IMR-90 (cell line): ENCODE results near the gene TEX11. TPM values are rescaled to one million over a fixed set of nuclear protein-coding genes. Genes with fewer than 3 reads are reported as not detected.

ENCODE experiments used
- ATAC-seq: fragments of 200-7000 bp; cut with Tn5 transposase; 2 replicates; pipeline ENCODE4 v1.9.1; 2020; ENCODE audit warnings: low read depth, mild to moderate bottlenecking, moderate library complexity
- BruUV-seq: library from RNA; stranded (reverse); fragments of 400-500 nt; replicated peaks from 2 replicates; lab custom pipeline; 2021; lab: Mats Ljungman, UMichigan
- CTCF ChIA-PET: fragments of 300-600 bp; formaldehyde crosslinking; extraction: SDS; loops from one replicate; lab custom pipeline; 2021; ENCODE audit warnings: antibody characterized with exemption; lab: Yijun Ruan, JAX
- POLR2A ChIA-PET: fragments of 300-600 bp; sonication (Branson Sonifier 250); formaldehyde crosslinking; loops from one replicate; lab custom pipeline; 2022; ENCODE audit warnings: antibody characterized with exemption; ENCODE audit not compliant: unreplicated experiment; lab: Charles Lee
- DNase-seq: peaks from one replicate; pipeline ENCODE4 v3.0.0; 2013
- H2AFZ ChIP-seq: replicated peaks from 2 replicates; pipeline ENCODE3; 2013; ENCODE audit warnings: low read length, mild to moderate bottlenecking; ENCODE audit not compliant: poor library complexity
- H2AK5ac ChIP-seq: 2 replicates; pipeline ENCODE4 v1.6.1; 2013; ENCODE audit warnings: low read depth, low read length, inconsistent platforms
- H2AK9ac ChIP-seq: replicated peaks from 2 replicates; pipeline ENCODE3; 2013; ENCODE audit warnings: mild to moderate bottlenecking, low read depth, low read length, moderate library complexity; ENCODE audit not compliant: poor library complexity
- H2BK120ac ChIP-seq: 2 replicates; pipeline ENCODE4 v1.6.1; 2013; ENCODE audit warnings: low read depth, low read length, inconsistent platforms
- H2BK15ac ChIP-seq: 3 replicates; pipeline ENCODE4 v1.6.1; 2013; ENCODE audit warnings: low read depth, low read length, inconsistent platforms
- H2BK20ac ChIP-seq: 2 replicates; pipeline ENCODE4 v1.6.1; 2013; ENCODE audit warnings: low read depth, mild to moderate bottlenecking, inconsistent platforms, low read length, moderate library complexity
- H2BK5ac ChIP-seq: 2 replicates; pipeline ENCODE4 v1.6.1; 2013; ENCODE audit warnings: mild to moderate bottlenecking, low read depth, low read length, inconsistent platforms; ENCODE audit not compliant: poor library complexity, severe bottlenecking
- H3K14ac ChIP-seq: replicated peaks from 2 replicates; pipeline ENCODE4 v1.6.1; 2013; ENCODE audit warnings: low read depth, low read length, inconsistent platforms
- H3K18ac ChIP-seq: 2 replicates; pipeline ENCODE4 v1.6.1; 2013; ENCODE audit warnings: low read depth, low read length, control low read depth
- H3K23ac ChIP-seq: 2 replicates; pipeline ENCODE4 v1.6.1; 2013; ENCODE audit warnings: low read depth, low read length, inconsistent platforms
- H3K27ac ChIP-seq: 2 replicates; pipeline ENCODE4 v1.5.1; 2013; ENCODE audit warnings: mild to moderate bottlenecking, control low read depth, low read length; ENCODE audit not compliant: insufficient read depth
- H3K27me3 ChIP-seq: 2 replicates; pipeline ENCODE4 v1.6.1; 2013; ENCODE audit warnings: low read length; ENCODE audit not compliant: control insufficient read depth, insufficient read depth
- H3K36me3 ChIP-seq: 2 replicates; pipeline ENCODE4 v1.6.1; 2013; ENCODE audit warnings: low read length, mixed read lengths; ENCODE audit not compliant: control insufficient read depth, insufficient read depth
- H3K4ac ChIP-seq: 2 replicates; pipeline ENCODE4 v1.6.1; 2013; ENCODE audit warnings: low read depth, low read length, inconsistent platforms
- H3K4me1 ChIP-seq: 2 replicates; pipeline ENCODE4 v1.6.1; 2013; ENCODE audit warnings: low read length, mixed read lengths; ENCODE audit not compliant: control insufficient read depth, insufficient read depth
- H3K4me2 ChIP-seq: 2 replicates; pipeline ENCODE4 v1.6.1; 2013; ENCODE audit warnings: low read depth, mild to moderate bottlenecking, control low read depth, low read length, moderate library complexity
- H3K4me3 ChIP-seq: 2 replicates; pipeline ENCODE4 v1.5.1; 2013; ENCODE audit warnings: low read depth, mild to moderate bottlenecking, control low read depth, low read length, moderate library complexity; ENCODE audit not compliant: insufficient read depth
- H3K56ac ChIP-seq: 2 replicates; pipeline ENCODE4 v1.6.1; 2013; ENCODE audit warnings: low read length, inconsistent platforms; ENCODE audit not compliant: insufficient read depth; ENCODE audit errors: extremely low read depth
- H3K79me1 ChIP-seq, 2 experiments: 2 replicates each; pipeline ENCODE4 v1.6.1; 2013; ENCODE audit warnings: low read length in 2 of 2, inconsistent platforms in 1 of 2, low read depth in 1 of 2
- H3K9ac ChIP-seq: 2 replicates; pipeline ENCODE4 v1.6.1; 2013; ENCODE audit warnings: low read depth, low read length, control low read depth
- H3K9me1 ChIP-seq: 2 replicates; pipeline ENCODE4 v1.6.1; 2013; ENCODE audit warnings: low read length, inconsistent platforms; ENCODE audit not compliant: insufficient read depth
- H3K9me3 ChIP-seq: 2 replicates; pipeline ENCODE4 v1.6.1; 2013; ENCODE audit warnings: low read length; ENCODE audit not compliant: control insufficient read depth, insufficient read depth
- H4K20me1 ChIP-seq: 2 replicates; pipeline ENCODE4 v1.6.1; 2013; ENCODE audit warnings: low read length, inconsistent platforms; ENCODE audit not compliant: insufficient read depth
- H4K5ac ChIP-seq: 2 replicates; pipeline ENCODE4 v1.6.1; 2013; ENCODE audit warnings: mild to moderate bottlenecking, low read depth, low read length, control low read depth
- H4K8ac ChIP-seq, 2 experiments: 2 replicates each; pipeline ENCODE4 v1.6.1; 2013; ENCODE audit warnings: low read depth in 2 of 2, low read length in 2 of 2, control low read depth in 1 of 2, inconsistent platforms in 1 of 2
- H4K91ac ChIP-seq: 2 replicates; pipeline ENCODE4 v1.6.1; 2013; ENCODE audit warnings: low read depth, low read length, inconsistent platforms; ENCODE audit not compliant: insufficient read depth
- BHLHE40 ChIP-seq: fragments of 150-350 bp; IDR thresholded peaks from 2 replicates; pipeline ENCODE4 v1.6.1; 2016; ENCODE audit warnings: mild to moderate bottlenecking, low read depth, low read length
- CEBPB ChIP-seq: IDR thresholded peaks from 2 replicates; pipeline ENCODE4 v1.6.1; 2012; ENCODE audit warnings: low read depth, low read length, improper control_type of control experiment
- CHD1 ChIP-seq: IDR thresholded peaks from 2 replicates; pipeline ENCODE4 v1.6.1; 2012; ENCODE audit warnings: low read depth, low read length, improper control_type of control experiment
- FOS ChIP-seq: fragments of 150-350 bp; IDR thresholded peaks from 2 replicates; pipeline ENCODE4 v1.6.1; 2016; ENCODE audit warnings: low read depth, low read length
- MAFK ChIP-seq: IDR thresholded peaks from 2 replicates; pipeline ENCODE4 v1.6.1; 2012; ENCODE audit warnings: low read depth, low read length, improper control_type of control experiment
- MAZ ChIP-seq: IDR thresholded peaks from 2 replicates; pipeline ENCODE4 v1.6.1; 2012; ENCODE audit warnings: low read depth, mild to moderate bottlenecking, low read length, improper control_type of control experiment, moderate library complexity, borderline replicate concordance
- MXI1 ChIP-seq: IDR thresholded peaks from 2 replicates; pipeline ENCODE4 v1.6.1; 2012; ENCODE audit warnings: low read depth, mild to moderate bottlenecking, low read length, moderate library complexity, borderline replicate concordance
- NFE2L2 ChIP-seq: fragments of 150-350 bp; IDR thresholded peaks from 2 replicates; pipeline ENCODE4 v1.6.1; 2016; ENCODE audit warnings: low read depth, mild to moderate bottlenecking, low read length
- POLR2A ChIP-seq: IDR thresholded peaks from 2 replicates; pipeline ENCODE4 v1.6.1; 2012; ENCODE audit warnings: mild to moderate bottlenecking, low read depth, low read length
- RAD21 ChIP-seq: IDR thresholded peaks from 2 replicates; pipeline ENCODE4 v1.6.1; 2012; ENCODE audit warnings: low read length, improper control_type of control experiment
- RCOR1 ChIP-seq: IDR thresholded peaks from 2 replicates; pipeline ENCODE4 v1.6.1; 2012; ENCODE audit warnings: mild to moderate bottlenecking, low read length, improper control_type of control experiment; ENCODE audit not compliant: insufficient replicate concordance
- RFX5 ChIP-seq: IDR thresholded peaks from 2 replicates; pipeline ENCODE4 v1.8.0; 2012; ENCODE audit warnings: low read depth, mild to moderate bottlenecking, low read length, moderate library complexity
- SMC3 ChIP-seq: fragments of 150-350 bp; IDR thresholded peaks from 2 replicates; pipeline ENCODE4 v1.6.1; 2016; ENCODE audit warnings: low read depth, mild to moderate bottlenecking, antibody characterized with exemption, low read length, moderate library complexity
- WGBS, 2 experiments: methylation state at CpG; one replicate each; pipeline versions ENCODE4 v1.1.5 to v1.1.7; 2013; ENCODE audit warnings: missing lambda C conversion rate in 2 of 2; ENCODE audit not compliant: insufficient read length in 1 of 2; ENCODE audit errors: extremely low coverage in 2 of 2; 5-methylcytosine and 5-hydroxymethylcytosine counted together
- dilution Hi-C: fragments of 300-500 bp; cut with HindIII; formaldehyde crosslinking; loops from one replicate; pipeline ENCODE4 v1.14.3; 2018; ENCODE audit warnings: low sequenced_read_pairs; ENCODE audit not compliant: unreplicated experiment
- in situ Hi-C: fragments of 300-500 bp; cut with MboI; formaldehyde crosslinking; loops from 3 replicates; pipeline ENCODE4 v1.14.3; 2019; ENCODE audit warnings: low sequenced_read_pairs, inconsistent platforms, mixed read lengths
- intact Hi-C: fragments of 100-400 bp; cut with micrococcal nuclease; formaldehyde crosslinking; loops from 2 replicates; pipeline ENCODE4 v1.10.0; 2022
- polyA plus RNA-seq, 3 experiments: library from polyadenylated mRNA; depleted of rRNA; stranded (reverse); fragments of >200 nt; gene quantifications; 2 replicates each; pipeline ENCODE4 v1.2.3, GENCODE V29; 2012; ENCODE audit warnings: low replicate concordance in 1 of 3
- total RNA-seq: library from RNA; depleted of rRNA; stranded (reverse); fragments of >200 nt; gene quantifications from 2 replicates; pipeline ENCODE4 v1.2.3, GENCODE V29; 2012
- TF ChIP-seq, protein P1 (sequence below): conservative IDR thresholded peaks from 2 replicates; pipeline ENCODE4 v1.5.1; 2012; ENCODE audit warnings: mild to moderate bottlenecking, low read depth, low read length, improper control_type of control experiment

TEX11 gene
- total and polyA plus RNA-seq, 2 of the 4 experiments (the other 2 are of a cell fraction) = not detected

DNA sequence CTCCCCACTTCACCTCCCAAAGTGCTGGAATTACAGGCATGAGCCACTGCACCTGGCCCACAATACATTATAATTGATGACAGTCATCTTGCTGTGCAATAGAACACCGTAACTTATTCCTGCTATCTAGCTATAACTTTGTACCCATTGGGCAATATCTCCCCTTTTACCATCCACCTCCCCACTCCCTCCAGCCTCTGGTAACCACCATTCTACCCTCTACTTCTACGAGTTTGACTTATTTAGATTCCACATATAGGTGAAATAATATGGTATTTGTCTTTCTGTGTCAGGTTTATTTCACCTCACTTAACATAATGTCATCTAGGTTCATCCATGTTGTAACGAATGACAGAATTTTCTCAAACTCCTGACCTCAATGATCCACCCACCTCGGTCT is 8.2 kb upstream of the TEX11 start:
- Histone ChIP-seq H3K4me1 (no peaks in the 10 kb centered on the region), H3K4ac (no peak overlapping the region), H3K4me3 (no peak overlapping the region), H3K27me3 (no peaks in the 10 kb centered on the region), H3K27ac (no peak overlapping the region), H4K91ac (no peak overlapping the region), H3K9ac (no peak overlapping the region), H3K79me1 (no peaks in the 10 kb centered on the region), H3K14ac (no peak overlapping the region), H2AFZ (no peak overlapping the region), H3K36me3 (no peaks in the 10 kb centered on the region), H2BK20ac (no peak overlapping the region), H2BK120ac (no peak overlapping the region), H2AK5ac (no peak overlapping the region), H3K18ac (no peak overlapping the region), H3K4me2 (no peak overlapping the region), H2AK9ac (no peak overlapping the region), H4K5ac (no peak overlapping the region), H3K9me3 (no peaks in the 10 kb centered on the region), H2BK15ac (no peak overlapping the region), H3K56ac (no peak overlapping the region), H2BK5ac (no peak overlapping the region), H3K9me1 (no peaks in the 10 kb centered on the region), H4K8ac (no peak overlapping the region), H4K20me1 (no peaks in the 10 kb centered on the region), H3K23ac (no peak overlapping the region)
- no TSS peak for BruUV-seq
- in situ Hi-C loops = no loop called here
- ATAC-seq (no peak), DNase-seq (no peak)
- WGBS, 2 experiments = no CpG with 5 or more reads among the region's 4 CpGs
- intact Hi-C loops = loop anchor here (10.0 kb wide), 1 partner anchor 62 kb away; no protein-coding TSS in a partner anchor
- dilution Hi-C loops = no loop called here
- ChIA-PET CTCF (interaction anchor here (0.8 to 1.0 kb wide), 2 partner anchors 13 to 53 kb away, joined by 5 read pairs; no protein-coding TSS in a partner anchor), POLR2A (no interaction called here)
- TF ChIP-seq NFE2L2 = no peak
- no peak for TF ChIP-seq MXI1
- no peak for TF ChIP-seq MAZ
- TF ChIP-seq, protein P1, sequence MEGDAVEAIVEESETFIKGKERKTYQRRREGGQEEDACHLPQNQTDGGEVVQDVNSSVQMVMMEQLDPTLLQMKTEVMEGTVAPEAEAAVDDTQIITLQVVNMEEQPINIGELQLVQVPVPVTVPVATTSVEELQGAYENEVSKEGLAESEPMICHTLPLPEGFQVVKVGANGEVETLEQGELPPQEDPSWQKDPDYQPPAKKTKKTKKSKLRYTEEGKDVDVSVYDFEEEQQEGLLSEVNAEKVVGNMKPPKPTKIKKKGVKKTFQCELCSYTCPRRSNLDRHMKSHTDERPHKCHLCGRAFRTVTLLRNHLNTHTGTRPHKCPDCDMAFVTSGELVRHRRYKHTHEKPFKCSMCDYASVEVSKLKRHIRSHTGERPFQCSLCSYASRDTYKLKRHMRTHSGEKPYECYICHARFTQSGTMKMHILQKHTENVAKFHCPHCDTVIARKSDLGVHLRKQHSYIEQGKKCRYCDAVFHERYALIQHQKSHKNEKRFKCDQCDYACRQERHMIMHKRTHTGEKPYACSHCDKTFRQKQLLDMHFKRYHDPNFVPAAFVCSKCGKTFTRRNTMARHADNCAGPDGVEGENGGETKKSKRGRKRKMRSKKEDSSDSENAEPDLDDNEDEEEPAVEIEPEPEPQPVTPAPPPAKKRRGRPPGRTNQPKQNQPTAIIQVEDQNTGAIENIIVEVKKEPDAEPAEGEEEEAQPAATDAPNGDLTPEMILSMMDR = no peak
- TF ChIP-seq CEBPB = no peak
- TF ChIP-seq MAFK = no peak
- no peak for TF ChIP-seq FOS
- no peak for TF ChIP-seq RAD21
- TF ChIP-seq POLR2A = no peak
- no peak for TF ChIP-seq RCOR1
- no peak for TF ChIP-seq BHLHE40
- no peak for TF ChIP-seq RFX5
- TF ChIP-seq SMC3 = no peak
- TF ChIP-seq CHD1 = no peak
